ENCODE data around the gene TMEM198.

TMEM198 gene

GRCh38 chr2:219543596-219544358, at the start of gene TMEM198, which contains the start of gene CHPF:
TSS of gene TMEM198 (plus strand) at chr2:219544028. CDS start at chr2:219544728, 700 bp downstream.
TSS of gene CHPF (minus strand) at chr2:219543809. CDS start at chr2:219543538, 271 bp downstream.
- DNase-seq = peak; percentile 97

DNA sequence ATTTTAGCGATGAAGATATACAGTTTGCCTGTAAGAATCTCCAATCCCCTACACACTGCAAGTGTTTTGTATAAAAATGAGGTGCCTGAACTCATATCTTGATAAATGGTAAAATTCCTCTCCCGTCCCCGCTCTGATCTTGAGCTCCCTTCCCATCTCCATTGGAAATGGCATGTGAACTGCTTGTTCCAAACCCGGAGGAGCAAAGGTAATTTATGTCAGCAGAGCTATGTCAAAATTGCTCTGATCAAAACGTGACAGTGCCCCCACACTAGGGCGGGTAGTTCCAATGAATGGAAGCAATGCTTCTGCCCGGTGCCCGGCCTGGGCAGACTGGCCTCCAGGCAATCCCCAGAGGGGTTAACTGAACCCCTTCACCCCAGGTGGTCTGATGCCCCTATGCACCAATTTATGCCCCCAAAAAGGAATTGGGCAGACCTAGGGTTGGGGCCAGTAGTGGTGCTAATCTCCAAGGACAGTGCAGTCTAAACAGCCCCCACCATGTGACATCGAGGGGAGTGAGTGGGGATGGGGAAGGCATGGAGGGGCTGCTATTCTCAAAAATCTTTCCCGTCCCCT, 48.8 kb upstream of the TMEM198 start:
- no peak for DNase-seq

DNA sequence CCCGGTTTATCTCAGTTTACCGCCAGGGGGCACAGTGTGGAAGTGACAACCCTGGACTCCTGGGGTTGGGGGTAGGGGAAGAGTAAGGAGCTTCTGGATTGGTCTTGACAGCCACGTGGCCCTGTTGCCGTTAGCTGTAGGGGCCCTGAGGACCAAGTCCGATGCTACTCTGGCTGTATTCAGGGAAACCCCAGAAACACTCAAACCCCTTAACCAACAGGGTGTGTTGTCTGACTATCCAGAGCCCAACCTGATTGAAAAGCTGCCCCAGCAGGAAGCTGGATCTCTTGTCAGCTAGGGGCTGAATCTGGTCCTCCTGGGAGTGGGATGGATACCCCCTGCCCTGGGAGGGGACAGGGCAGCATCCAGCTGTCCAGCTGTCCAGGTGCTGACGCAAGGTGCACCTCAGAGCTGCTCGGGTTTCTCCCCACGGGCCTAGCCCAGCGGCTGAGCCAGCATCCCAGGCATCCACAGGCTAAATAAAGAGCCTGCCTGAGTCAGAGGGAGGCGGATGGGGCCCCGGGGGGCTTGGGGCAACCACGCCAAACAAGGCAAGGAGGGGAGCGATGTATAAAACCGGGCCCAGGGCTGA, 48.2 kb upstream of the TMEM198 start:
- DNase-seq = peak; percentile 77

DNA sequence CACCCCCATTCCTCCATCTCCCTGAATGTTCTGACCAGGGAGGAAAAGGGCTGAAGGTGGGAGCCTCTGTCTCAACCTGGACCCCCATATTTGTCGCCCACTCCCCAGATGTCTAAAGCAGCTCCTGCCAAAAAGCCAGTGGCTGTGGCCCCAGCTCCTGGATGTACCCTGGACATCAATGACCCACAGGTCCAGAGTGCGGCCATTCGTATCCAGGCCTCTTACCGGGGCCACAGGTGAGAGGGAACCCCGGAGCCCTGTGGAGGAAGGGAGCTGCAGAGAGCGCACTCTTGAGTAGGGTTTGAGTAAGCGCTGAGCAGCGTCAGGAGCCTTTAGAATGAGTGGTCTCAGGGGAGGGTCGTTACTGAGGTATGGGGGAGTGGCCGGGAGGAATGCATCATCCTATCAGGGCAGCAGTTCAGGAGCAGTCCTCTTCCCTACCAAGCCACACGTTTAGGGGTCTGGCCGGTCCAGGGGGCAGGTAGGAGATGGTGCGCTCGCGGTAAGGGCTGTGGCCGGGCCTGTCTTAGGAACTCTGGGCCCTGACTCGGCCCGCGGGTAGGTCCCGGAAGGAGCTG, 47.5 kb upstream of the TMEM198 start:
- no peak for DNase-seq

DNA sequence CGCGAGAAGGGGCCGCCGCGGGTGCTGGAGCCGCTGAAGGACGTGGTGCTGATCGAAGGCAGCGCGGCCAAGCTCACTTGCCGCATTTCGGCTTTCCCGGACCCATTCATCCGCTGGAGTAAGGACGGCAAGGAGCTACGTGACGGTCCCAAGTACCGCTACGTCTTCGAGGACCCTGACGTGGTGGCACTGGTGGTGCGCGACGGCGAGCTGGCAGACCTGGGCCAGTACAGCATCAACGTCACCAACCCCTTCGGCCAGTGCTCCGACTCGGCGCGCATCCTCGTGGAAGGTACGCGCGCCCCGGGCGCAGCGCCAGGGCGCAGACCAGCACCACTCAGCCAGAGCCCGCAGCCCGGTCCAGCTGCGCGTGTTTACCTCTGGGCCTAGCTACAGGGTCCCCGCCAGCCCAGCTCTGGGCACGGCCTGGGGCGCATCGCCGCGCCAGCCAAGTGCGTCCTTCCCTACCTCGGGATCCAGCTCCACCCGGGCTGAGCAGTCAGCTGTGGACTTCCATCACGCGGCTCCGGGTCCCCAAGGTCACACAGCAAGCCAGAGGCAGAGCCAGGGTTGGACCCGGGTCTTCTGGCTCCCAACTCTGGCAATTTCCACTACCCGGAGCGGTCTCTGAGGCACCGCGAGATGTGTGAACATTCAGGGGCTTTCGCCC, 46.9 kb upstream of the TMEM198 start:
- peak; percentile 28 for DNase-seq

GRCh38 chr2:219497495-219498279, 46.1 kb upstream of the TMEM198 start:
- DNase-seq = peak; percentile 56

DNA sequence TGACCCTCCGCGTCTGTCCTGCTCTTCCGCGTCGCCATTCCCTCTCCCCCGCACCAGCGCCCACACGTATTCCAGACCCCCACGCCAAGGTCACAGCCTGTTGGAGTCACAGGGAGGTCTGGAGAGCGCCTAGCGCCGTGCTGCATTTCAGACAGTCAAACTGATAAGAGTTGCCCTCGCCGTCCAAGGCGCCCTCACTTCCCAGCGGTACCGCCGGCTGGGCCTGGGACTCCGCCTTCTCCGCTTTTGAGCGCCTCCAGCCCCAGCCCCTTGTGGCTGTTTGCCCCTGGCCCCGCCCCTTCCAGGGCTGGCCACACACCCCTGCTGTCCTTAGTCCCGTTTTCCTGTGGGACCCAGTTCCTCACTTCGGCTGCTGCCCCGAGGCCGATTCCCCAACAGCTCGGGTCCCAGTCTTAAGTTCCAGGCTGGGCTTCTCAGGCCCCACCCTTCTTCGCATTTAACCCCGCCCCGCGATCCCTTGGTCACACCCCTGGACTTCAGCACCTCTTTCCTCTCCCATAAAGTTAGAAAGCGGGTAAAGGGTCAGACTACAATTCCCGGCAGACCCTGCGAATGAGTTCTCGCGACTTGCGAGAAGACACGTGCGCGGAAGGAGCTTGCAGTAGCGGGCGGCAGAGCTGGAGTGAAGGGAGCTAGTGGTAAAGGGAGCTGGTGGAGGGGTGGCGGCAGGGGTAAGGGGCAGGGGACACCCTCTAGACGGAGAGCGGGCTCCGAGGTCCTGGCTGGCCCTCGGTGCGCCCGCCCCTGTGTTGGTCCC, 45.4 kb upstream of the TMEM198 start, which contains the start of gene GMPPA:
Gene GMPPA (plus strand): TSS at position 612 of the 778 bp plus-strand sequence. CDS start 1,085 bp downstream, outside the sequence.
- peak; percentile 95 for DNase-seq

DNA sequence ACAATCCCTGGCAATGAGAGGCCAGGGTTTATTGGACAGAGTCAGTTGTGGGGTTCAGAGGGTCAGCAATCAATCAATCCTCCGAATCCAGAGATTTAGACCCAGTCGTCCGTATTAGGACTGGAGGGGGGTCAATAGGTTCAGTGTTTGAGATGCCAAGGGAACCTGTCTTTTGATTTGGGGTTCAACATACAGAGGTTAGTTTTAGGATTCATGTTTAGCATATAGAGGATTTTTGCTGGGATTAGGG, 44.8 kb upstream of the TMEM198 start:
- DNase-seq = no peak

- no peak for DNase-seq
Measured at GRCh38 chr2:219499555-219499954, 44.3 kb upstream of the TMEM198 start.

GRCh38 chr2:219500135-219500534, 43.7 kb upstream of the TMEM198 start:
- no peak for DNase-seq

- no peak for DNase-seq
Measured at GRCh38 chr2:219501849-219502248, 42.0 kb upstream of the TMEM198 start.

- DNase-seq = no peak
Measured at GRCh38 chr2:219502618-219503017, 41.2 kb upstream of the TMEM198 start.

DNA sequence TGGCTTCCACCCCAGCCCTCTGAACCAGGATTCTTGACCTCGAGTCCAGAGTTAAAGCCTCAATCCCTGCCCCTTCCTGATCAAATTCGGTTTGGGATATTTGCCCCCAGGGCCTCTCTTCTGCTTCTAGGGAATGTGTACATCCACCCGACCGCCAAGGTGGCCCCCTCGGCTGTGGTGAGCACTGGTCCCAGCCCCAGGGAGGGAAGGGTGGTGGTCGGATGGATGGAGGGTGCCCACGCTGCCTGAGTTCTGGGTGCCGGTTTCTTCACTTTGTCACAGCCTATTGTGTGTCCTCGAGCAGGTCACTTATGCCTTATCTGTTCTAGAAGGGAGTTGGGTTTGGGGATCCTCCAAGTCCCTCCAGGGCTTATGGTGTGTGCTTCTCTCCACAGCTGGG, 38.2 kb upstream of the TMEM198 start:
- no peak for DNase-seq

GRCh38 chr2:219506153-219506801, 37.6 kb upstream of the TMEM198 start:
- no peak for DNase-seq

DNA sequence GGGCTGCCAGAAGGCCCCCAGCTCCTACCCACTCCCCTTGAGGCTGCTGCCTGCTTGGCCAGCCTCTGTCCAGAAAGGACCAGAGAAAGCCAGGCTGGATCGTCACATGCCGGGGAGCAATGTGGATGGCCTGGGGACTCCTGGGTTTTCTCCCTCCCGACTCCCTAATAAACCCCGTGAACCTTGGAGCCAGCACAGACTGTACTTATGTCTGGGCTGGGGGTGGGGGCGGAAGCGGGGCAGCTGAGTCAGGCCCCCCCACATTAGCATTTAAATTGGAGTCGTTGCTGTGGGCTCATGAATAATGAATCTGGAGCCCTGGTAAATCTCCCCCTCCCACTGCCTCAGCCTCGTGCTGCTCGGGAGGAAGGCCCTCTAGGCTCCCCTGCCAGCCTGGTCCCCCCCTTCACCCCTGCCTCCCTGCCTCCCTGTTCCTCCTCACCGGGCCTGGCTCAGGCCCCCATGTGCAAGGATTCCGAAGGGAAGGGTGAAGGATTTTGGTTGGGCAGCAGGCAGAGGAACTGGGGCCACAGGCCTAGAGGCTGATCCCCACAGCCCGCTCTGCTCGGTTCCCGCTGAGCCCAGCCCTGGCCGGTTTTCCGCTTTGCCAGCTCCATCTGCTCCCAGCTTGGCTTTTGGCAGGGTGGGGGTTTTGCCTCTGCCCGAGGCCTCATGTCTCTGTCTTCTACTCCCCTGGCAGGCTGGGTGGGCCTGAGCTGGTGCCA, 36.9 kb upstream of the TMEM198 start:
- DNase-seq = no peak

- no peak for DNase-seq
Measured at GRCh38 chr2:219507581-219508443, 36.0 kb upstream of the TMEM198 start.

DNA sequence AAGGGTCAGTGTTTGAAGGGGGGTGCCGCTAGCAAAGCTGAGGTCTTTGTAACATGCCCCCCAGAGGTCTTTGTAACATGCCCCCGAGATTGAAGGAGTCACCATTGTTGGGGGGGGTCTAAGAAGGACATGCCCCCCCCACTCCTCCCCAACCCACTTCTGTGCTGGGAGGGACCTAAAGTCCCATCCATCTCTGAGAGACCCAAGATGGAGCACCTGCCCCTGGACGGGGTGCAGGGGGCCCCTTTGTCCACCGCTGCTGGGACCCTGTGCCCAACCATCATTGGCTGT, 35.4 kb upstream of the TMEM198 start:
- DNase-seq = no peak

DNA sequence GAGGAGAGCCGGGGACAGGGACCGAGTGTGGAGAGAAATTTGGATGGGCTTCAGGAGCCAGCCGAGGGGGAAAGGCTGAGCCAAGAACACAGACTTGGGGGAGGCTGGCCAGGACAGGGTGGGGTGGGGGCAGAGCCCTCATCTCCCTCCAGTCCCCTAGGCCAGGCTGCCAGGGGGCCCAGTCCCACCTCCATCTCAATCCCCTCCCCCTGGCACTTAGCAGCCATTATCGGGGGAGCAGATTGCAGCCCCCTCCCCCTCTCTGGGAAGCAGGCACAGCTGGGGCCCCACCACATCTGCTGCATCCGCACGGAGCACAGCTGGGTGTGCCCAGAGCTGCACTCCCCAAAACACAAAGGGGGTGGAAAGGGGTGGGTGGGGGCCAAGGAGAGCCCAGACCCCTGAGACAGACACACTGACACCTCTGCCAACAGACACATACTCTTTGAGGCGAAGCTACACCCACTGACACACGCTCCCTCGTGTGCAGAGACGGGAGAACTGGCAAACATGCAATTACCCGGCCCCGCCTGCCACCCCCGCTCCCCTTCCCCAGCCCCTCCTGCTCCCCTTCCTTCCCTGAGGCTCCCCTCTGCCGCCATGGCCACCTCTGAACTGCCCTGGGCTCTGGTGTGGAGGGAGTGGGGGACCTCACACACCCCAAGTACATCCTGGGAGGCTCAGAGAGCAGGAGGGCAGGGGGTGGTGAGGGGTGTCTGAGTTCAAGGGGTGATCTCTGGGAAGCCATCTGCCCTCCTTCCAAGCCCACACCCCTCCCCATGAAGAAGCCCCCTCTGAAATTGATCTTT, 34.7 kb upstream of the TMEM198 start:
- no peak for DNase-seq
